SK-N-SH treated with all-trans-retinoic acid at 6 μM for 48 hours (cell line): ENCODE data around the gene DKK2.

Experiments
- ATAC-seq: fragments of 200-7000 bp; cut with Tn5 transposase; 3 replicates; pipeline ENCODE4 v1.9.1; 2020; ENCODE audit warnings: mild to moderate bottlenecking, moderate library complexity
- ARNTL ChIP-seq: fragments of 450-650 bp; formaldehyde crosslinking; IDR thresholded peaks from 2 replicates; pipeline ENCODE4 v1.5.0; 2020; ENCODE audit warnings: low read depth, mild to moderate bottlenecking, moderate library complexity, borderline replicate concordance
- BACH2 ChIP-seq: fragments of 250-450 bp; sonication (Bioruptor Pico); IDR thresholded peaks from 2 replicates; pipeline ENCODE4 v1.9.0; 2021; ENCODE audit warnings: mild to moderate bottlenecking, borderline replicate concordance
- CSDC2 ChIP-seq: fragments of 250-450 bp; sonication (Bioruptor Pico); IDR thresholded peaks from 2 replicates; pipeline ENCODE4 v1.5.0; 2020; ENCODE audit warnings: mild to moderate bottlenecking, moderate library complexity
- ESRRG ChIP-seq: fragments of 250-450 bp; sonication (Bioruptor Pico); IDR thresholded peaks from 2 replicates; pipeline ENCODE4 v1.6.1; 2021; ENCODE audit warnings: mild to moderate bottlenecking
- GLIS3 ChIP-seq: fragments of 250-450 bp; sonication (Bioruptor Pico); IDR thresholded peaks from 2 replicates; pipeline ENCODE4 v1.5.0; 2020; ENCODE audit warnings: mild to moderate bottlenecking, moderate library complexity
- ISL1 ChIP-seq: fragments of 250-450 bp; sonication (Bioruptor Pico); IDR thresholded peaks from 2 replicates; pipeline ENCODE4 v2.1.2; 2022; ENCODE audit warnings: mild to moderate bottlenecking, moderate library complexity
- OSR1 ChIP-seq: fragments of 250-450 bp; sonication (Bioruptor Pico); IDR thresholded peaks from 2 replicates; pipeline ENCODE4 v1.8.0; 2022; ENCODE audit warnings: moderate library complexity, mild to moderate bottlenecking, inconsistent platforms
- PPARA ChIP-seq: fragments of 250-450 bp; sonication (Bioruptor Pico); IDR thresholded peaks from 2 replicates; pipeline ENCODE4 v1.5.0; 2020; ENCODE audit warnings: mild to moderate bottlenecking, borderline replicate concordance
- RARB ChIP-seq: fragments of 250-450 bp; sonication (Bioruptor Pico); IDR thresholded peaks from 2 replicates; pipeline ENCODE4 v1.8.0; 2021; ENCODE audit warnings: mild to moderate bottlenecking, moderate library complexity
- SNAI2 ChIP-seq: fragments of 250-450 bp; sonication (Bioruptor Pico); IDR thresholded peaks from 2 replicates; pipeline ENCODE4 v1.5.0; 2020; ENCODE audit warnings: mild to moderate bottlenecking, moderate library complexity
- TCF4 ChIP-seq: fragments of 250-450 bp; sonication (Bioruptor Pico); IDR thresholded peaks from 2 replicates; pipeline ENCODE4 v1.8.0; 2021; ENCODE audit warnings: mild to moderate bottlenecking, moderate library complexity, borderline replicate concordance
- TOX ChIP-seq: fragments of 250-450 bp; sonication (Bioruptor Pico); IDR thresholded peaks from 2 replicates; pipeline ENCODE4 v1.8.0; 2021; ENCODE audit warnings: mild to moderate bottlenecking, moderate library complexity, borderline replicate concordance
- ZC3H10 ChIP-seq: fragments of 250-450 bp; sonication (Bioruptor Pico); IDR thresholded peaks from 2 replicates; pipeline ENCODE4 v1.5.1; 2021; ENCODE audit warnings: mild to moderate bottlenecking, moderate library complexity
- ZFP3 ChIP-seq: fragments of 250-450 bp; sonication (Bioruptor Pico); IDR thresholded peaks from 2 replicates; pipeline ENCODE4 v1.5.0; 2020; ENCODE audit warnings: mild to moderate bottlenecking, moderate library complexity
- ZFP30 ChIP-seq: fragments of 450-650 bp; formaldehyde crosslinking; IDR thresholded peaks from 2 replicates; pipeline ENCODE4 v1.5.0; 2022; ENCODE audit warnings: mild to moderate bottlenecking, moderate library complexity
- ZNF70 ChIP-seq: fragments of 450-650 bp; formaldehyde crosslinking; IDR thresholded peaks from 2 replicates; pipeline ENCODE4 v1.5.0; 2020; ENCODE audit warnings: mild to moderate bottlenecking, moderate library complexity
- TF ChIP-seq, protein P1 (sequence below): fragments of 250-450 bp; sonication (Bioruptor Pico); IDR thresholded peaks from 2 replicates; pipeline ENCODE4 v1.5.0; 2020; ENCODE audit warnings: mild to moderate bottlenecking, moderate library complexity
- TF ChIP-seq, protein P2 (sequence below): fragments of 250-450 bp; sonication (Bioruptor Pico); IDR thresholded peaks from 2 replicates; pipeline ENCODE4 v1.8.0; 2021; ENCODE audit warnings: low read depth, mild to moderate bottlenecking, moderate library complexity, borderline replicate concordance
- TF ChIP-seq, protein P3 (sequence below): fragments of 250-450 bp; sonication (Bioruptor Pico); IDR thresholded peaks from 2 replicates; pipeline ENCODE4 v1.8.0; 2020; ENCODE audit warnings: mild to moderate bottlenecking, moderate library complexity, borderline replicate concordance

The DKK2 gene, protein sequence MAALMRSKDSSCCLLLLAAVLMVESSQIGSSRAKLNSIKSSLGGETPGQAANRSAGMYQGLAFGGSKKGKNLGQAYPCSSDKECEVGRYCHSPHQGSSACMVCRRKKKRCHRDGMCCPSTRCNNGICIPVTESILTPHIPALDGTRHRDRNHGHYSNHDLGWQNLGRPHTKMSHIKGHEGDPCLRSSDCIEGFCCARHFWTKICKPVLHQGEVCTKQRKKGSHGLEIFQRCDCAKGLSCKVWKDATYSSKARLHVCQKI

DNA sequence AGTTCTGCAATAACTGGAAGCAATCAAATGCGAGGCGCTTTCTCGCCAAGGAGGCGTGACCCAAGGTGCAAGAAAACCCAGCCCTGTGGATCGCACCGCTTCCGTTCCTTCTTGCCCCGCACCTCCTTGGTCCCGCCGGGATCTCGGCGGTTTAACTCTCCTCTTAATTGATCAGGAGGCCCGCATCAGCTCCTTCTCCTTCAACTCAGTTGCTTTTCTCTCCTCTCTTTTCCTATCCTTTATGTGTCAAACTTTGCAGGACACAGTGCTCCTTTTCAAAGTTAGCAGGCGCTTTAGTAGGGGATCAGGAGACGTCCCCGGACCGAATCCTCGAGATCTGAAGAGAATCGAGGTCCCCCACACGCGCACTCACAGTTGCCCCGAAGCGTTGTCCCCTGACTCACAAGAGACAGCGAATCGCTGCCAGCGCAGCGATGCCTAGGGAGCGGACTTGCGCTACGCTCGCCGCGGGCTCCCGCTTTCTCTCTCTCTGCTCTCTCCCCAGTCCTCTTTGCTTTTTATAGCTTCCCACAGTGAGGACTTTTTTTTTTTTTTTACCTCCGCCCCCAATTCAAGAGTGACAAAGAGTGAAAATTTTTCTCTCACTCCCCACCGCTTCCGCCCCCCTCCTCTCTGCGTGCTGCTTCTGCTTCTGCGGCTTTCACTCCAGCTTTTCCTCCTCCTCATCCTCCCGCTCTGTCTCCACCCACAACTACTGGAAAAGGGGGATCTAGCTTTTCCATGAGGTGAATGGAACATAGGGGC lies at the start of gene DKK2:
TSS of gene DKK2 (minus strand) at position 495 of the 765 bp plus-strand sequence. CDS start 722 bp downstream, outside the sequence.
- ATAC-seq, result peak; percentile 43
- TF ChIP-seq OSR1 (CRISPR knock-in tag) (no peak), TCF4 (CRISPR knock-in tag) (no peak), ZNF70 (CRISPR knock-in tag) (no peak), ZFP3 (CRISPR knock-in tag) (no peak), BACH2 (CRISPR knock-in tag) (no peak), SNAI2 (CRISPR knock-in tag) (no peak), GLIS3 (CRISPR knock-in tag) (no peak)
- TF ChIP-seq, protein P1, sequence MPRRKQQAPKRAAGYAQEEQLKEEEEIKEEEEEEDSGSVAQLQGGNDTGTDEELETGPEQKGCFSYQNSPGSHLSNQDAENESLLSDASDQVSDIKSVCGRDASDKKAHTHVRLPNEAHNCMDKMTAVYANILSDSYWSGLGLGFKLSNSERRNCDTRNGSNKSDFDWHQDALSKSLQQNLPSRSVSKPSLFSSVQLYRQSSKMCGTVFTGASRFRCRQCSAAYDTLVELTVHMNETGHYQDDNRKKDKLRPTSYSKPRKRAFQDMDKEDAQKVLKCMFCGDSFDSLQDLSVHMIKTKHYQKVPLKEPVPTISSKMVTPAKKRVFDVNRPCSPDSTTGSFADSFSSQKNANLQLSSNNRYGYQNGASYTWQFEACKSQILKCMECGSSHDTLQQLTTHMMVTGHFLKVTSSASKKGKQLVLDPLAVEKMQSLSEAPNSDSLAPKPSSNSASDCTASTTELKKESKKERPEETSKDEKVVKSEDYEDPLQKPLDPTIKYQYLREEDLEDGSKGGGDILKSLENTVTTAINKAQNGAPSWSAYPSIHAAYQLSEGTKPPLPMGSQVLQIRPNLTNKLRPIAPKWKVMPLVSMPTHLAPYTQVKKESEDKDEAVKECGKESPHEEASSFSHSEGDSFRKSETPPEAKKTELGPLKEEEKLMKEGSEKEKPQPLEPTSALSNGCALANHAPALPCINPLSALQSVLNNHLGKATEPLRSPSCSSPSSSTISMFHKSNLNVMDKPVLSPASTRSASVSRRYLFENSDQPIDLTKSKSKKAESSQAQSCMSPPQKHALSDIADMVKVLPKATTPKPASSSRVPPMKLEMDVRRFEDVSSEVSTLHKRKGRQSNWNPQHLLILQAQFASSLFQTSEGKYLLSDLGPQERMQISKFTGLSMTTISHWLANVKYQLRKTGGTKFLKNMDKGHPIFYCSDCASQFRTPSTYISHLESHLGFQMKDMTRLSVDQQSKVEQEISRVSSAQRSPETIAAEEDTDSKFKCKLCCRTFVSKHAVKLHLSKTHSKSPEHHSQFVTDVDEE (CRISPR knock-in tag), result no peak
- TF ChIP-seq, protein P2, sequence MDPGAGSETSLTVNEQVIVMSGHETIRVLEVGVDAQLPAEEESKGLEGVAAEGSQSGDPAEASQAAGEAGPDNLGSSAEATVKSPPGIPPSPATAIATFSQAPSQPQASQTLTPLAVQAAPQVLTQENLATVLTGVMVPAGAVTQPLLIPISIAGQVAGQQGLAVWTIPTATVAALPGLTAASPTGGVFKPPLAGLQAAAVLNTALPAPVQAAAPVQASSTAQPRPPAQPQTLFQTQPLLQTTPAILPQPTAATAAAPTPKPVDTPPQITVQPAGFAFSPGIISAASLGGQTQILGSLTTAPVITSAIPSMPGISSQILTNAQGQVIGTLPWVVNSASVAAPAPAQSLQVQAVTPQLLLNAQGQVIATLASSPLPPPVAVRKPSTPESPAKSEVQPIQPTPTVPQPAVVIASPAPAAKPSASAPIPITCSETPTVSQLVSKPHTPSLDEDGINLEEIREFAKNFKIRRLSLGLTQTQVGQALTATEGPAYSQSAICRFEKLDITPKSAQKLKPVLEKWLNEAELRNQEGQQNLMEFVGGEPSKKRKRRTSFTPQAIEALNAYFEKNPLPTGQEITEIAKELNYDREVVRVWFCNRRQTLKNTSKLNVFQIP (CRISPR knock-in tag), result no peak

DNA sequence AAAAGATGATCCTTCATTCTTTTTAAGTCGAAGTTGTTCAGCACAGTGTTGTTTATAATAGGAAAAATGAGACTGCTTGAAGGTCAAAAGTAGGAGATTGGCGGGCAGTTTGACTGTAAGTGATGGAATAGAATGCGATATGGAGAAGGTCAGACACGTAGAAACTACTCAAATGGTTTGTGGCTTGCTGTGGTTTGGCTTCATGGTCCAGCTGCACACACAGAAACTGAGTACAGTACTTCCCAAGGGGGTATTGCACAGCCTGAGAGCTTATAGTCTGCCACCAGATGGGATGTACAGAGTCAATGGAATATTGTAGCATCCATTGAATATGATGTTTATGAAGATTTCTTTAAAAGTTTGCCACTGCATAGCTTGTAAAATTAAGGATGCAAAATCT lies 41.1 kb upstream of the DKK2 start:
- TF ChIP-seq TOX (CRISPR knock-in tag) (no peak), OSR1 (CRISPR knock-in tag) (no peak), CSDC2 (CRISPR knock-in tag) (no peak), ESRRG (CRISPR knock-in tag) (no peak), TCF4 (CRISPR knock-in tag) (no peak), ARNTL (no peak)
- TF ChIP-seq, protein P3, sequence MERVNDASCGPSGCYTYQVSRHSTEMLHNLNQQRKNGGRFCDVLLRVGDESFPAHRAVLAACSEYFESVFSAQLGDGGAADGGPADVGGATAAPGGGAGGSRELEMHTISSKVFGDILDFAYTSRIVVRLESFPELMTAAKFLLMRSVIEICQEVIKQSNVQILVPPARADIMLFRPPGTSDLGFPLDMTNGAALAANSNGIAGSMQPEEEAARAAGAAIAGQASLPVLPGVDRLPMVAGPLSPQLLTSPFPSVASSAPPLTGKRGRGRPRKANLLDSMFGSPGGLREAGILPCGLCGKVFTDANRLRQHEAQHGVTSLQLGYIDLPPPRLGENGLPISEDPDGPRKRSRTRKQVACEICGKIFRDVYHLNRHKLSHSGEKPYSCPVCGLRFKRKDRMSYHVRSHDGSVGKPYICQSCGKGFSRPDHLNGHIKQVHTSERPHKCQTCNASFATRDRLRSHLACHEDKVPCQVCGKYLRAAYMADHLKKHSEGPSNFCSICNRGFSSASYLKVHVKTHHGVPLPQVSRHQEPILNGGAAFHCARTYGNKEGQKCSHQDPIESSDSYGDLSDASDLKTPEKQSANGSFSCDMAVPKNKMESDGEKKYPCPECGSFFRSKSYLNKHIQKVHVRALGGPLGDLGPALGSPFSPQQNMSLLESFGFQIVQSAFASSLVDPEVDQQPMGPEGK, result no peak
- no peak for ATAC-seq

DNA sequence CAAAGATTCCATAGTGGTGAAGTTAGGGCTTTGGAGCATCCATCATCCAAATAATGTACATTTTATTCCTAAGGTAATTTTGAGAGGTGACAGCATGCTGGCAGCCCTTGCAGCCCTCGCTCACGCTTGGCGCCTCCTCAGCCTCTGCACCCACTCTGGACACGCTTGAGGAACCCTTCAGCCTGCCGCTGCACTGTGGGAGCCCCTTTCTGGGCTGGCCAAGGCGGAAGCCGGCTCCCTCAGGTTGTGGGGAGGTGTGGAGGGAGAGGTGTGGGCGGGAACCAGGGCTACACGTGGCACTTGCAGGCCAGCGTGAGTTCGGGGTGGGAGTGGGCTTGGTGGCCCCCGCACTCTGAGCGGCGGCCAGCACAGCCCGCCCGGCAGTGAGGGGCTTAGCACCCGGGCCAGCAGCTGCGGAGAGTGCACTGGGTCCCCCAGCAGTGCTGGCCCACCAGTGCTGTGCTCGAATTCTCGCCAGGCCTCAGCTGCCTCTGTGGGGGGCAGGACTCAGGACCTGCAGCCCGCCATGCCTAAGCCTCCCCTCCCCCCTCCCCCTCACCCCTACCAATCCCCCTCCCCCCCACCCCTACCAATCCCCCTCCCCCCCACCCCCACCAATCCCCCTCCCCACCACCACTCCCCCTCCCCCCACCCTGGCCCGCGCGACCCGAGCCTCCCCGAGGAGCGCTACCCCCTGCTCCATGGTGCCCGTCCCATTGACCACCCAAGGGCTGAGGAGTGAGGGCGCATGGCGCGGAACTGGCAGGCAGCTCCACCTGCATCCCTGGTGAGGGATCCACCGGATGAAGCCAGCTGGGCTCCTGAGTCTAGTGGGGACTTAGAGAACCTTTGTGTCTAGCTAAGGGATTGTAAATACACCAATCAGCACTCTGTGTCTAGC lies 37.0 kb upstream of the DKK2 start:
- ATAC-seq, result no peak
- no peak for TF ChIP-seq BACH2 (CRISPR knock-in tag)

DNA sequence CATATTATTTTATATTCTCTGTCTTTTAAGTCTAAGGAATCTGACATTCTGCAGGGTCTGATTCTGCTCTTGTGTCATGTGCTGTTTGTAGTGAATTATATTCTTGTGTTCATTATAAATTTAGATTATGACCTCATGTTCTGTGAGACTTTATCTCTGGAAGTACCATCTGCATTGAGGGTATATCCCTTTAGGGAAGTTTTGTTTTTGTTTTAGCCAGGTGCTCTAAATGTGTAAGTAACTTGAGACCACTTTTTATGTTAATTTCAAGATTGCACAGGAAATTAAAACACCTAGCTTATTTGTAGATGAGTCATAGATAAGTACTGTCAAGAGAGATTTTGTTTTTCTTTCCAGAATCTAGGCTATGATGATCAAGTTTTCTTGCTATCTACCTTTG lies 35.0 kb upstream of the DKK2 start:
- ATAC-seq, result peak; percentile 30; the same call in 1 of the 3 replicates
- TF ChIP-seq, protein P2 (CRISPR knock-in tag), result no peak
- TF ChIP-seq RARB (CRISPR knock-in tag) (no peak), ZC3H10 (CRISPR knock-in tag) (no peak), SNAI2 (CRISPR knock-in tag) (no peak), CSDC2 (CRISPR knock-in tag) (no peak), TOX (CRISPR knock-in tag) (no peak), ZFP30 (CRISPR knock-in tag) (no peak), GLIS3 (CRISPR knock-in tag) (no peak), ISL1 (no peak), ZFP3 (CRISPR knock-in tag) (no peak), ESRRG (CRISPR knock-in tag) (no peak), PPARA (CRISPR knock-in tag) (no peak), TCF4 (CRISPR knock-in tag) (no peak)
- TF ChIP-seq, protein P3, result no peak
- TF ChIP-seq, protein P1 (CRISPR knock-in tag), result no peak
